WTC11 (cell line): ENCODE measurements around the gene EDAR. TPM values are rescaled to one million over a fixed set of nuclear protein-coding genes. Genes with fewer than 3 reads are reported as not detected.

Experiments used
- ATAC-seq: fragments of 200-7000 bp; cut with Tn5 transposase; 2 replicates; pipeline ENCODE4 v1.10.0; 2021; ENCODE audit warnings: mild to moderate bottlenecking, moderate library complexity
- CTCF ChIA-PET: fragments of 300-600 bp; sonication (Branson Sonifier 250); formaldehyde crosslinking; loops from one replicate; lab custom pipeline; 2021; ENCODE audit warnings: antibody characterized with exemption; lab: Charles Lee
- POLR2A ChIA-PET: fragments of 350-600 bp; sonication (Branson Sonifier 250); formaldehyde crosslinking; loops from one replicate; lab custom pipeline; 2021; ENCODE audit warnings: antibody characterized with exemption; lab: Charles Lee
- DNase-seq: peaks from one replicate; pipeline ENCODE4 v3.0.0; 2021; ENCODE audit warnings: low spot score
- H3K27ac Mint-ChIP-seq: 2 replicates; pipeline ENCODE4 v1.8.0; 2021; ENCODE audit warnings: mixed read lengths
- H3K27me3 Mint-ChIP-seq: 2 replicates; pipeline ENCODE4 v1.8.0; 2021; ENCODE audit warnings: low read depth, mild to moderate bottlenecking, moderate library complexity, mixed read lengths
- H3K36me3 Mint-ChIP-seq: 2 replicates; pipeline ENCODE4 v1.8.0; 2021; ENCODE audit warnings: mixed read lengths
- H3K4me1 Mint-ChIP-seq: 2 replicates; pipeline ENCODE4 v1.8.0; 2022; ENCODE audit warnings: mixed read lengths
- H3K4me3 Mint-ChIP-seq: 2 replicates; pipeline ENCODE4 v1.8.0; 2021; ENCODE audit warnings: mild to moderate bottlenecking, moderate library complexity, mixed read lengths
- H3K9me3 Mint-ChIP-seq: 2 replicates; pipeline ENCODE4 v1.8.0; 2021; ENCODE audit warnings: mixed read lengths
- AFF4 ChIP-seq: sonication (generic); formaldehyde crosslinking; IDR thresholded peaks from 2 replicates; pipeline ENCODE4 v1.8.1; 2023; ENCODE audit warnings: mild to moderate bottlenecking, missing genetic modification reagents, borderline replicate concordance
- AR ChIP-seq: fragments of 250-450 bp; sonication (Bioruptor Pico); IDR thresholded peaks from 2 replicates; pipeline ENCODE4 v1.9.0; 2021; ENCODE audit warnings: mild to moderate bottlenecking
- CBFB ChIP-seq: sonication (generic); formaldehyde crosslinking; IDR thresholded peaks from 2 replicates; pipeline ENCODE4 v1.8.1; 2022; ENCODE audit warnings: mild to moderate bottlenecking, low read depth, missing genetic modification reagents
- CDX4 ChIP-seq: fragments of 250-450 bp; sonication (Bioruptor Pico); IDR thresholded peaks from 2 replicates; pipeline ENCODE4 v1.9.0; 2021; ENCODE audit warnings: moderate library complexity, mild to moderate bottlenecking, inconsistent platforms, borderline replicate concordance
- ETV6 ChIP-seq: sonication (generic); formaldehyde crosslinking; IDR thresholded peaks from 2 replicates; pipeline ENCODE4 v1.8.1; 2022; ENCODE audit warnings: mild to moderate bottlenecking, missing genetic modification reagents
- HMGXB4 ChIP-seq: sonication (generic); formaldehyde crosslinking; IDR thresholded peaks from 2 replicates; pipeline ENCODE4 v1.8.1; 2023; ENCODE audit warnings: mild to moderate bottlenecking, moderate library complexity, missing genetic modification reagents
- IRF1 ChIP-seq: sonication (generic); formaldehyde crosslinking; IDR thresholded peaks from 2 replicates; pipeline ENCODE4 v1.8.0; 2023; ENCODE audit warnings: missing genetic modification reagents
- IRF2 ChIP-seq: sonication (generic); formaldehyde crosslinking; IDR thresholded peaks from 2 replicates; pipeline ENCODE4 v1.8.0; 2022; ENCODE audit warnings: low read depth, missing genetic modification reagents, borderline replicate concordance
- PRDM15 ChIP-seq: sonication (generic); formaldehyde crosslinking; IDR thresholded peaks from 2 replicates; pipeline ENCODE4 v1.8.0; 2022; ENCODE audit warnings: missing genetic modification reagents
- SMAD3 ChIP-seq: sonication (generic); formaldehyde crosslinking; IDR thresholded peaks from 2 replicates; pipeline ENCODE4 v1.8.0; 2022; ENCODE audit warnings: missing genetic modification reagents, mild to moderate bottlenecking, borderline replicate concordance
- ZNF121 ChIP-seq: sonication (generic); formaldehyde crosslinking; IDR thresholded peaks from 2 replicates; pipeline ENCODE4 v1.8.0; 2023; ENCODE audit warnings: missing genetic modification reagents
- ZNF317 ChIP-seq: sonication (generic); formaldehyde crosslinking; IDR thresholded peaks from 2 replicates; pipeline ENCODE4 v1.8.1; 2023; ENCODE audit warnings: low read depth, mild to moderate bottlenecking, moderate library complexity, missing genetic modification reagents, borderline replicate concordance
- ZNF512 ChIP-seq: sonication (generic); formaldehyde crosslinking; IDR thresholded peaks from 2 replicates; pipeline ENCODE4 v1.8.1; 2022; ENCODE audit warnings: missing genetic modification reagents, borderline replicate concordance
- ZNF532 ChIP-seq: fragments of 250-450 bp; sonication (Bioruptor Pico); IDR thresholded peaks from 2 replicates; pipeline ENCODE4 v1.9.0; 2021; ENCODE audit warnings: mild to moderate bottlenecking, borderline replicate concordance
- ZNF671 ChIP-seq: fragments of 250-450 bp; sonication (Bioruptor Pico); IDR thresholded peaks from 2 replicates; pipeline ENCODE4 v1.8.0; 2021; ENCODE audit warnings: mild to moderate bottlenecking
- total RNA-seq: library from RNA; stranded (reverse); gene quantifications from 3 replicates; pipeline ENCODE4 v1.2.3, GENCODE V29; 2021

EDAR gene
- total RNA-seq, 1 experiment from 2014 or later: not detected

GRCh38 chr2:108958002-108958401 lies 31.0 kb downstream of the EDAR start (continued):
- TF ChIP-seq AR (CRISPR knock-in tag) (no peak), PRDM15 (CRISPR knock-in tag) (no peak), CDX4 (CRISPR knock-in tag) (no peak), IRF2 (no peak), CBFB (CRISPR knock-in tag) (no peak), ZNF121 (CRISPR knock-in tag) (no peak), IRF1 (no peak)

GRCh38 chr2:108956375-108956774 lies 32.6 kb downstream of the EDAR start:
- ATAC-seq: no peak
- H3K9me3 Mint-ChIP-seq: peaks cover 14% of the 10 kb centered on the region
- no peaks in the 10 kb centered on the region for H3K36me3 Mint-ChIP-seq
- POLR2A ChIA-PET: no interaction called here
- no peak for DNase-seq
- no peaks in the 10 kb centered on the region; the same call in 1 of the 2 replicates for H3K27me3 Mint-ChIP-seq
- peaks cover 19% of the 10 kb centered on the region for H3K4me1 Mint-ChIP-seq
- H3K27ac Mint-ChIP-seq: no peak overlapping the region
- H3K4me3 Mint-ChIP-seq: no peak overlapping the region
- CTCF ChIA-PET: no interaction called here
- TF ChIP-seq ETV6 (CRISPR knock-in tag) (no peak), CDX4 (CRISPR knock-in tag) (no peak), AFF4 (no peak), ZNF512 (CRISPR knock-in tag) (no peak), ZNF317 (CRISPR knock-in tag) (no peak), SMAD3 (no peak), ZNF671 (CRISPR knock-in tag) (no peak), HMGXB4 (CRISPR knock-in tag) (no peak), ZNF532 (no peak)
